Pancreas (tissue), 10 donors: ENCODE data around the gene OGDH. TPM values are rescaled to one million over a fixed set of nuclear protein-coding genes. Genes with fewer than 3 reads are reported as not detected.
"Not testable (repeated sequence)": the region's sequence is repeated elsewhere in the genome, so short reads cannot be mapped to it uniquely, and the experiment has no call there.

ENCODE experiments used
- ATAC-seq, 4 donors: fragments of 200-7000 bp; cut with Tn5 transposase; one replicate each; pipeline versions ENCODE4 v1.8.0 to v1.9.1; 2020; ENCODE audit warnings: mild to moderate bottlenecking in 4 of 4, moderate library complexity in 4 of 4
- DNase-seq, 6 donors: peaks; one replicate each; pipeline ENCODE4 v3.0.0-alpha.2; 2020
- FAIRE-seq: peaks from 2 replicates; lab custom pipeline; 2012; peaks lifted over from hg19 to GRCh38; lab: Jason Lieb, UNC
- H3K27ac ChIP-seq, 4 donors: fragments of 200-600 bp; sonication (generic); 1 replicate in 3 of 4; 2 replicates in 1 of 4; pipeline versions ENCODE4 v1.5.0 to v1.8.0; 2020
- H3K27me3 ChIP-seq, 4 donors: fragments of 200-600 bp; one replicate each; pipeline ENCODE4 v1.8.0; 2021
- H3K36me3 ChIP-seq, 3 donors: fragments of 200-600 bp; sonication (generic) in 1 of 3; one replicate each; pipeline versions ENCODE4 v1.5.0 to v1.8.0; 2020 to 2021
- H3K4me1 ChIP-seq, 3 donors: fragments of 200-600 bp; one replicate each; pipeline ENCODE4 v1.8.0; 2021
- H3K4me3 ChIP-seq, 4 donors: fragments of 200-600 bp; sonication (generic) in 2 of 4; one replicate each; pipeline versions ENCODE4 v1.5.0 to v1.8.0; 2020 to 2021
- H3K9me3 ChIP-seq, 4 donors: fragments of 200-600 bp; one replicate each; pipeline ENCODE4 v1.8.0; 2021
- CTCF ChIP-seq, 4 donors: fragments of 200-600 bp; sonication (generic) in 3 of 4; IDR thresholded peaks; one replicate each; pipeline versions ENCODE4 v1.5.0 to v1.8.0; 2021; ENCODE audit warnings: antibody characterized with exemption in 4 of 4
- WGBS, 2 donors: extraction: QIAGEN DNeasy Blood & Tissue Kit; methylation state at CpG; one replicate each; pipeline ENCODE4 v1.1.7; 2013; 5-methylcytosine and 5-hydroxymethylcytosine counted together
- intact Hi-C, 3 donors: fragments of 100-400 bp; cut with DNase I; formaldehyde crosslinking; loops; one replicate each; pipeline versions ENCODE4 v1.11.1 to v1.14.2; 2022
- polyA plus RNA-seq, 2 donors: library from polyadenylated mRNA; stranded (reverse); fragments of 200-250 nt; gene quantifications; one replicate each; pipeline ENCODE4 v1.2.3, GENCODE V29; 2013
- total RNA-seq, 6 donors: library from RNA; stranded (reverse); fragmentation: NEBNext Ultra II Directional in 4 of 6; extraction: Animal tissue kit (Norgen Biotek cat#: 25700) in 4 of 6; gene quantifications; one replicate each; pipeline versions ENCODE4 v1.2.1 to v1.2.4, GENCODE V29; 2021 to 2023
- donor health status: healthy with polysubstance abuse.
- donor health status: DM: no; HTN: no; CAD: no; lungs with moderate emphysema.
- donor health status: DM: no; HTN: no; CAD: no.
- donor health status: control.
- donor health status: control.
- donor health status: Bipolar disorder and iron deficiency.
- donor health status: DM: yes; HTN: yes; CAD: no.
- donor health status: DM: no; HTN: no; CAD: no.
- donor health status: DM: no; HTN: no; CAD: no.
- donor health status: DM: yes; HTN: yes; CAD: no.

Gene OGDH
- total and polyA plus RNA-seq, 8 donors = 18.4 to 49.2 (median 29.0) TPM

DNA sequence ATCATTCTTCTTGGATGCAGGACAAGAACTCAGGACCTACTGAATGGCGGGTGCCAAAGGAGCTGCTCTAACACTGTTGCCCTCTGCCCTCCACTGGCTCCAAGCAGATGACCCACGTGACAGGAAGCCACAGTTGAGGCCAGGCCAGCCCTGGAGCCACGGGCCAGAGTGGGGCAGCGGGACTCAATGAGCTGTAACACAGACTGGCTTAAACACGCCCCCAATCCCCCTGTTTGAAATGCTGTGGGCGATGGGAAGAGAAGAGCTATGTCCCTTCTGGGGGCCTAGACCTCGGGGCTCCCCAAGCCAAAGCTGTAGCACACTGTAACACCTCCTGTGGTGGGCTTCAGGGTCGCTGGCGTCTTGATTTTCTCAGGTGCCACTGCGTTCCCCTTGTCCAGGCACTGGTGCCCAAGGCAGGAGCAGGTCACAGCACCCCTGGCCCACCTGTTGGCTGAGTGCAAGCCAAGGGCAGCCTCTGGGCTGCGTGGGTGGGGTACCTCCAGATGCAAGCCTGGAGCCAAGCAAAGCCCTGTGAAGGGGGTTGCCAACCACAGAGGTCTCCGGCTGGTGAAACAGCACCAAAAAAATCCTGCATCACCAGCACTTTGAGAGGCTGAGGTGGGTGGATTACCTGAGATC lies 123.6 kb downstream of the OGDH start:
- ATAC-seq (no peak), FAIRE-seq (no peak)
- 76 to 86% methylated on average over 12 of the region's 12 CpGs for WGBS, 2 donors

DNA sequence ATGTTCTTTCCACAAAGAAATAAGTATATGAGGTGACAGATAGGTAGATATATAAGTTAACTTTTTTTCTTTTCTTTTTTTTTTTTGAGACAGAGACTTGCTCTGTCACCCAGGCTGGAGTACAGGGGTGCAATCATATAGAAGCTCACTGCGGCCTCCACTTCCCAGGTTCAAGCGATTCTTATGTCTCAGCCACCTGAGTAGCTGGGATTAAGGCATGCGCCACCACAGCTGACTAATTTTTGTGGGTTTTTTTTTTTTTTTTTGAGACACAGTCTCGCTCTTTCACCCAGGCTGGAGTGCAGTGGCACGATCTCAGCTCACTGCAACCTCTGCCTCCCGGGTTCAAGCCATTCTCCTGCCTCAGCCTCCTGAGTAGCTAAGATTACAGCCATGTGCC lies 126.5 kb downstream of the OGDH start:
- DNase-seq, ATAC-seq, FAIRE-seq, H3K27ac ChIP-seq, H3K4me3 ChIP-seq, H3K4me1 ChIP-seq, H3K36me3 ChIP-seq, intact Hi-C loops, H3K9me3 ChIP-seq, H3K27me3 ChIP-seq: not testable (repeated sequence)
- WGBS, 2 donors = 88 to 93% methylated on average over 6 of the region's 6 CpGs

More for the DNA sequence above, 123.6 kb downstream of the OGDH start:
- H3K4me3 ChIP-seq = no peak overlapping the region
- intact Hi-C loops = no loop called here
- H3K9me3 ChIP-seq = no peaks in the 10 kb centered on the region
- DNase-seq = no peak
- H3K27me3 ChIP-seq = no peaks in the 10 kb centered on the region
- no peaks in the 10 kb centered on the region for H3K4me1 ChIP-seq
- H3K27ac ChIP-seq = no peak overlapping the region
- no peaks in the 10 kb centered on the region for H3K36me3 ChIP-seq
- TF ChIP-seq CTCF (IDR thresholded peaks at IDR 0.05) = no peak

DNA sequence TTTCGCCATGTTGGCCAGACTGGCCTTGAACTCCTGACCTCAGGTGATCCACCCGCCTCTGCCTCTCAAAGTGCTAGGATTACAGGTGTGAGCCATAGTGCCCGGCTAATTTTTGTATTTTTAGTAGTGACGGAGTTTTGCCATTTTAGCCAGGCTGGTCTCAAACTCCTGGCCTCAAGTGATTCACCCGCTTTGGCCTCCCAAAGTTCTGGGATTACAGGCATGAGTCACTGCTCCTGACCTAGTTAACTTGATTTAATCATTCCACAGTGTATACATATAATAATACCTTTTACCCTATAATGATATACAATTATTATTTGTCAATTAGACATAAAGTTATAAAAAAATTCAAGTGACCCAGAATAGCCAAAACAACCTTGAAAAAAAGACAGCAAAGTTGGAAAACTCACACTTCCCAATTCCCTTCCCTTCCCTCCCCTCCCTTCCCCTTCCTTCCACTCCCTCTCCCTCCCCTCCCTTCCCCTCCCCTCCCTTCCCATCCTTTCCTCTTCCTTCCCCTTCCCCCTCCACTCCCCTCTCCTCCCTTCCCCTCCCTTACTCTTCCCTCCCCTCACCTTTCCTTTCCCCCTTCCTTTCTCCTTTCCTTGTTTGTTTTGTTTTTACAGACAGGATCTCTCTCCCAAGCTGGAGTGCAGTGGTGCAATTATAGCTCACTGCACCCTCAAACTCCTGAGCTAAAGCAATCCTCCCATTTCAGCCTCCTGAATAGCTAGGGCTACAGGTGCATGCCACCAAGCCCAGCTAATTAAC lies 127.5 kb downstream of the OGDH start:
- no peak overlapping the region for H3K4me3 ChIP-seq
- no peaks in the 10 kb centered on the region for H3K27me3 ChIP-seq
- intact Hi-C loops = no loop called here
- H3K9me3 ChIP-seq = no peaks in the 10 kb centered on the region
- DNase-seq = no peak
- H3K4me1 ChIP-seq = no peaks in the 10 kb centered on the region
- FAIRE-seq = no peak
- no peaks in the 10 kb centered on the region for H3K36me3 ChIP-seq
- 71 to 76% methylated on average over 5 of the region's 5 CpGs for WGBS, 2 donors
- H3K27ac ChIP-seq = no peak overlapping the region
- no peak for TF ChIP-seq CTCF (IDR thresholded peaks at IDR 0.05)
- ATAC-seq = no peak

DNA sequence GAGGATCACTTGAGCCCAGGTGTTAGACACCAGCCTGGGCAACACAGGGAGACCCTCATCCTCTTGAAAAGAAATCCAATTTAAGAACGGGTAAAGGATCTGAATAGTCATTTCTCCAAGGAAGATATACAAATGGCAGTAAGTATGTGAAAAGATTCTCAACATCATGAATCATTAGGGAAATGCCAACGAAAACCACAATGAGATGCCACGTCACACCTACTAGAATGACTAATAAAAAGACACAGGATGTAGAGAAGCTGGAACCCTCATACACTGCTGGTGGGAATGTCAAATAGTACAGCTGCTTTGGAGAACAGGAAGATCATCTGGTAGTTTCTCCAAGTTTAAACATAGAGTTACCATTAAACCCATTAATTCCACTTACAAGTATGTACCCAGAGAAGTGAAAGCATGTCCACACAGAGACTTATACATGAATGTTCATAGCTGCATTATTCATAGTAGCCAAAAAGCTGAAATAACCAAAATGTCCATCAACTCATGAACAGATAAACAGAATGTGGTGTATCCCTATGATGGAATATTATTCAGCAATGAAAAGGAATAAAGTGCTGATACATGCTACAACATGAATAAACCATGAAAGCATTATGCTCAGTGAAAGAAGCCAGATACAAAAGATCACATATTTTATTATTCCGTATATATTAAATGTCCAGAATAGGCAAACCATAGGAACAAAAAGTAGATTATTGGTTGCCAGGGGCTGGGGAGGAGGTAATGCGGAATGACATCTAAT lies 129.2 kb downstream of the OGDH start:
- Histone ChIP-seq H3K9me3 (no peaks in the 10 kb centered on the region), H3K27ac (no peak overlapping the region), H3K4me1 (no peaks in the 10 kb centered on the region), H3K4me3 (no peak overlapping the region), H3K27me3 (no peaks in the 10 kb centered on the region), H3K36me3 (no peaks in the 10 kb centered on the region)
- ATAC-seq (no peak), DNase-seq (no peak), FAIRE-seq (no peak)
- intact Hi-C loops = no loop called here
- WGBS, 2 donors = 86 to 91% methylated on average over 5 of the region's 5 CpGs
- no peak for TF ChIP-seq CTCF (IDR thresholded peaks at IDR 0.05)

DNA sequence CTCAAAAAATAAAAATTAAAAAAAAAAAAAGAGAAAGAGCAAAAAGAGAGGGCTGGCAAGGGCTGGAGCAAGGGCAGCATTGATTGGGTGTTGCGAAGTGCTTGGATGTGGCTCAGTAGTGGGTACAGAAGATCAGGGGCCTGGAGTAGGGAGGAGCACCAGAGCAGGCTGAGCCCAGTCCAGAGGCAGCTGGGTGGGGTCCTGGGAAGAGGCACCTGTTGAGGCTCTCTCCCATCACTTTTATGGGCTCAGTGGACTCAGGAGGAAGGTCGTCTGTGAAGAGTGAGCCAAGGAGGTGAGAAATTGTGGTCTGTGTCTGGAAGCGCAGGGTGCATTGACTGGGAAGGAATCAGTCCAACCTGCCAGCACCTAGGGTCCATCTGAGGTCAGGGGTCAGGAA lies 130.5 kb downstream of the OGDH start:
- no peak overlapping the region for H3K4me3 ChIP-seq

More for the DNA sequence above, 130.5 kb downstream of the OGDH start:
- ATAC-seq = no peak
- Histone ChIP-seq H3K36me3 (no peaks in the 10 kb centered on the region), H3K27ac (no peak overlapping the region), H3K27me3 (no peaks in the 10 kb centered on the region), H3K4me1 (no peaks in the 10 kb centered on the region), H3K9me3 (no peaks in the 10 kb centered on the region)
- intact Hi-C loops = no loop called here
- 79 to 88% methylated on average over 3 of the region's 3 CpGs for WGBS, 2 donors
- no peak for DNase-seq
- no peak for FAIRE-seq
- TF ChIP-seq CTCF (IDR thresholded peaks at IDR 0.05) = no peak
